Measurements from ENCODE around the gene KAZALD1. TPM values are rescaled to one million over a fixed set of nuclear protein-coding genes. Genes with fewer than 3 reads are reported as not detected.

The KAZALD1 gene
- total and polyA plus RNA-seq, 10 donors: 11.6 to 67.3 (median 31.0) TPM

GRCh38 chr10:101053516-101053915, 8.3 kb upstream of the KAZALD1 start:
- Histone ChIP-seq H3K4me1 (peaks cover 6 to 22% (median 12%) of the 10 kb centered on the region in 6 donors), H3K9me3 (no peaks in the 10 kb centered on the region), H3K36me3 (no peaks in the 10 kb centered on the region), H3K27ac (no peak overlapping the region), H3K27me3 (replicated peaks in 1 of 7) (peaks cover 0 to 32% (median 26%) of the 10 kb centered on the region in 7 donors), H3K4me3 (no peak overlapping the region)
- DNase-seq: no peak
- intact Hi-C loops (cut with DNase I; ENCODE audit: low total_unique reads): no loop called here
- no peak for TF ChIP-seq POLR2AphosphoS5 (IDR thresholded peaks at IDR 0.05)
- no peak for TF ChIP-seq POLR2A (IDR thresholded peaks at IDR 0.05)
- no peak for TF ChIP-seq CTCF (IDR thresholded peaks at IDR 0.05 in 8 of 11, conservative IDR thresholded peaks at IDR 0.05 in 3 of 11)

- Histone ChIP-seq H3K27ac (no peak overlapping the region), H3K36me3 (no peaks in the 10 kb centered on the region), H3K4me1 (peaks cover 6 to 20% (median 13%) of the 10 kb centered on the region in 6 donors), H3K4me3 (no peak overlapping the region), H3K27me3 (replicated peaks in 1 of 7) (peaks cover 0 to 24% (median 18%) of the 10 kb centered on the region in 7 donors), H3K9me3 (no peaks in the 10 kb centered on the region)
- 25 to 56% (median 50%) methylated on average over 1 of the region's 1 CpG for WGBS, 5 donors
- intact Hi-C loops (cut with DNase I; ENCODE audit: low total_unique reads): no loop called here
- no peak for TF ChIP-seq POLR2A (IDR thresholded peaks at IDR 0.05)
- no peak for TF ChIP-seq CTCF (IDR thresholded peaks at IDR 0.05 in 8 of 11, conservative IDR thresholded peaks at IDR 0.05 in 3 of 11)
- TF ChIP-seq POLR2AphosphoS5 (IDR thresholded peaks at IDR 0.05): no peak
- DNase-seq: no peak
These were observed 7.4 kb upstream of the KAZALD1 start for GRCh38 chr10:101054351-101054750.

- intact Hi-C loops (cut with DNase I; ENCODE audit: low total_unique reads): no loop called here
- Histone ChIP-seq H3K27me3 (replicated peaks in 1 of 7) (peaks cover 0 to 19% (median 13%) of the 10 kb centered on the region in 7 donors), H3K9me3 (no peaks in the 10 kb centered on the region), H3K4me1 (peaks cover 6 to 20% (median 16%) of the 10 kb centered on the region in 6 donors), H3K4me3 (no peak overlapping the region), H3K27ac (no peak overlapping the region), H3K36me3 (no peaks in the 10 kb centered on the region)
- peak; percentile 16 for DNase-seq
- 79 to 89% (median 84%) methylated on average over 5 of the region's 5 CpGs for WGBS, 5 donors
- TF ChIP-seq POLR2AphosphoS5 (IDR thresholded peaks at IDR 0.05): no peak
- TF ChIP-seq POLR2A (IDR thresholded peaks at IDR 0.05): no peak
- no peak for TF ChIP-seq CTCF (IDR thresholded peaks at IDR 0.05 in 8 of 11, conservative IDR thresholded peaks at IDR 0.05 in 3 of 11)
These were observed 6.9 kb upstream of the KAZALD1 start for GRCh38 chr10:101054876-101055275.

- no peak overlapping the region for H3K27ac ChIP-seq
- H3K9me3 ChIP-seq: no peaks in the 10 kb centered on the region
- TF ChIP-seq CTCF (IDR thresholded peaks at IDR 0.05 in 8 of 11, conservative IDR thresholded peaks at IDR 0.05 in 3 of 11) (no peak), POLR2AphosphoS5 (IDR thresholded peaks at IDR 0.05) (no peak), POLR2A (IDR thresholded peaks at IDR 0.05) (no peak)
- intact Hi-C loops (cut with DNase I; ENCODE audit: low total_unique reads): no loop called here
- H3K4me3 ChIP-seq: no peak overlapping the region
- 83 to 96% (median 95%) methylated on average over 4 of the region's 4 CpGs for WGBS, 5 donors
- no peak for DNase-seq
- no peaks in the 10 kb centered on the region for H3K36me3 ChIP-seq
- peaks cover under 1 to 20% (median 16%) of the 10 kb centered on the region in 6 donors for H3K4me1 ChIP-seq
- H3K27me3 ChIP-seq (replicated peaks in 1 of 7): peaks cover 0 to 13% (median 8%) of the 10 kb centered on the region in 7 donors
These were observed 6.4 kb upstream of the KAZALD1 start for GRCh38 chr10:101055411-101055810.

Data from spleen (tissue), 11 donors.